ENCODE results near the gene CBLL2.

Gene CBLL2

GRCh38 chrX:22272613-22273012, at the start of gene CBLL2:
Gene CBLL2 (plus strand): TSS chrX:22272913. CDS start chrX:22272992, 79 bp downstream.
- no peak for TF ChIP-seq CTCF (IDR thresholded peaks at IDR 0.05; ENCODE audit: low read depth, low read length)
- H3K4me3 ChIP-seq (ENCODE audit: low read depth, low read length): no peak within 1 kb of the TSS

GRCh38 chrX:22234380-22234779, 38.3 kb upstream of the CBLL2 start:
- TF ChIP-seq CTCF (IDR thresholded peaks at IDR 0.05; ENCODE audit: low read depth, low read length): no peak
- no peak overlapping the region for H3K4me3 ChIP-seq (ENCODE audit: low read depth, low read length)

DNA sequence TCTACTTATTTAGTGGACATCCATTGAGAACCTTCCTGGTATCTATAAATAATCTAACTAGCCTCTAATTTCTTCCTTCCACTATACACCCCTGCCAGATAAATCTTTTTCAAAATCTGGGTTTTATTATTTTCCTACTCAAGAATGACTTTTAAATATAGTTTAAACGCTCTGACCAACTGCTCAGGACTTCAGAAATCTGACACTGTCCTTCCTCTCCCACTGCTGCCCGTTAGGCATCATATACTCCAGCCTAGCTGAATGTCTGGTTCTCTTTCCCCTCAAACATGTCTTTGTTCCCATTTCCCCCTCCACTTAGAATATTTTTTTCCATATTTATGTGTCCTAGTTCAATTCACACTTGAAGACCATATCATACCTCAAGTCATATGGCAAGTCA, 35.2 kb upstream of the CBLL2 start:
- TF ChIP-seq CTCF (IDR thresholded peaks at IDR 0.05; ENCODE audit: low read depth, low read length): no peak

DNA sequence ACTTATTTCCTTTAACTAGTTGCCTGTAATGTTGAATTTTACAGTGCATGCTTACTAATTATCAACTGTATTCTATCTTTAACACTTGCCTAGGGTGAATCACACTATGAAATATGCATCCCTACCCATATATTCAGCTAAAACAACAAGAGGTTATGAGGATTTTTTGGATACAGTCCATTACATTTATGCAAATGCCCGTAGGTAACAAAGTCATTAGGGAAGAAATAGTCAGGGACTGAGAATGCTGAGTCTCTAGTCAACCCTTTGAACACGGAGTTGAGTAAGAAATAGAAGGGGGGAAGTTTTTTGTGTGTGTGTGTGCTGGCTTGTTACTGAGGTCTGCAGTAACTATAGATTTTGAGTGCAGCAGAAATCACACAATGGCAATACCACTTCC, 26.1 kb upstream of the CBLL2 start:
- H3K4me3 ChIP-seq (ENCODE audit: low read depth, low read length): no peak overlapping the region
- no peak for TF ChIP-seq CTCF (IDR thresholded peaks at IDR 0.05; ENCODE audit: low read depth, low read length)

More for the DNA sequence above, 35.2 kb upstream of the CBLL2 start:
- no peak overlapping the region for H3K4me3 ChIP-seq (ENCODE audit: low read depth, low read length)

- no peak for TF ChIP-seq CTCF (IDR thresholded peaks at IDR 0.05; ENCODE audit: low read depth, low read length)
- no peak overlapping the region for H3K4me3 ChIP-seq (ENCODE audit: low read depth, low read length)
Measured at GRCh38 chrX:22247169-22247568, 25.5 kb upstream of the CBLL2 start.

- TF ChIP-seq CTCF (IDR thresholded peaks at IDR 0.05; ENCODE audit: low read depth, low read length): no peak
- no peak overlapping the region for H3K4me3 ChIP-seq (ENCODE audit: low read depth, low read length)
Measured at GRCh38 chrX:22248401-22248800, 24.3 kb upstream of the CBLL2 start.

DNA sequence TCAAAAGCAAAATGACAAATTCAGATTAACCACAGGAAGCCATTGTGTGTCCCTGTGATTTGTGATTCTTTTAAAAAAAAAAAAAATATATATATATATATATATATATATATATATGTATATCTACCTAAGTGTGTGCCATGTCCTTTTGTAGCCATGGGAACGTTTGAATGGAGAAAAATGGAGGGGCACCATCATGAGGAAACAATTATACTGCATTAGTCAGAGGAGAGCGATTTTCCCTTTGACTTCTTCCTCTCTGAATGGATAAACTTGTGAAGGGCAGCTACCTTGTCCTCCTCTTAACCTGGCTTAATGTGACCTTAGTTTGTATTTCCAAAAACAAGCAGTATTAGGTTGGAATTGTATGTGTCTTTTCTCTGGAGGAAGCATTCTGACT, 23.3 kb upstream of the CBLL2 start:
- no peak overlapping the region for H3K4me3 ChIP-seq (ENCODE audit: low read depth, low read length)
- no peak for TF ChIP-seq CTCF (IDR thresholded peaks at IDR 0.05; ENCODE audit: low read depth, low read length)
